ENCODE results near the gene TMEM41A. TPM values are rescaled to one million over a fixed set of nuclear protein-coding genes. Genes with fewer than 3 reads are reported as not detected.

The TMEM41A gene
- total RNA-seq, 2 donors from 2014 or later: 19.7 to 21.4 TPM

GRCh38 chr3:185502987-185503386 lies 4.2 kb upstream of the TMEM41A start:
- H3K4me3 ChIP-seq (ENCODE audit: low read length): no peak overlapping the region
- no peak overlapping the region for H3K27ac ChIP-seq (ENCODE audit: low read depth, low read length)
- H3K9me3 ChIP-seq (ENCODE audit: control insufficient read depth, low read length): peaks cover 3% of the 10 kb centered on the region
- no peaks in the 10 kb centered on the region for H3K36me3 ChIP-seq (ENCODE audit: control insufficient read depth, insufficient read depth, low read length)
- Mint-ChIP-seq H3K9me3 (no peaks in the 10 kb centered on the region), H3K27me3 (ENCODE audit: insufficient read depth) (peaks cover 20% of the 10 kb centered on the region), H3K27ac (no peak overlapping the region), H3K36me3 (ENCODE audit: low read depth) (no peaks in the 10 kb centered on the region), H3K4me1 (no peaks in the 10 kb centered on the region), H3K4me3 (no peak overlapping the region)
- no peaks in the 10 kb centered on the region for H3K4me1 ChIP-seq (ENCODE audit: control insufficient read depth, insufficient read depth, low read length)
- DNase-seq: no peak
- TF ChIP-seq, protein P1, sequence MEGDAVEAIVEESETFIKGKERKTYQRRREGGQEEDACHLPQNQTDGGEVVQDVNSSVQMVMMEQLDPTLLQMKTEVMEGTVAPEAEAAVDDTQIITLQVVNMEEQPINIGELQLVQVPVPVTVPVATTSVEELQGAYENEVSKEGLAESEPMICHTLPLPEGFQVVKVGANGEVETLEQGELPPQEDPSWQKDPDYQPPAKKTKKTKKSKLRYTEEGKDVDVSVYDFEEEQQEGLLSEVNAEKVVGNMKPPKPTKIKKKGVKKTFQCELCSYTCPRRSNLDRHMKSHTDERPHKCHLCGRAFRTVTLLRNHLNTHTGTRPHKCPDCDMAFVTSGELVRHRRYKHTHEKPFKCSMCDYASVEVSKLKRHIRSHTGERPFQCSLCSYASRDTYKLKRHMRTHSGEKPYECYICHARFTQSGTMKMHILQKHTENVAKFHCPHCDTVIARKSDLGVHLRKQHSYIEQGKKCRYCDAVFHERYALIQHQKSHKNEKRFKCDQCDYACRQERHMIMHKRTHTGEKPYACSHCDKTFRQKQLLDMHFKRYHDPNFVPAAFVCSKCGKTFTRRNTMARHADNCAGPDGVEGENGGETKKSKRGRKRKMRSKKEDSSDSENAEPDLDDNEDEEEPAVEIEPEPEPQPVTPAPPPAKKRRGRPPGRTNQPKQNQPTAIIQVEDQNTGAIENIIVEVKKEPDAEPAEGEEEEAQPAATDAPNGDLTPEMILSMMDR (conservative IDR thresholded peaks at IDR 0.05): no peak
- 88 to 90% methylated on average over 2 to 3 of the region's 3 CpGs for WGBS, 2 experiments (ENCODE audit: insufficient coverage in 1 of 2, insufficient read length in 1 of 2)
- no peak overlapping the region for H3K9ac ChIP-seq (ENCODE audit: extremely low read depth, low read length, poor library complexity, severe bottlenecking)
- H3K27me3 ChIP-seq (ENCODE audit: control insufficient read depth, insufficient read depth, low read length, poor library complexity, severe bottlenecking): no peaks in the 10 kb centered on the region

DNA sequence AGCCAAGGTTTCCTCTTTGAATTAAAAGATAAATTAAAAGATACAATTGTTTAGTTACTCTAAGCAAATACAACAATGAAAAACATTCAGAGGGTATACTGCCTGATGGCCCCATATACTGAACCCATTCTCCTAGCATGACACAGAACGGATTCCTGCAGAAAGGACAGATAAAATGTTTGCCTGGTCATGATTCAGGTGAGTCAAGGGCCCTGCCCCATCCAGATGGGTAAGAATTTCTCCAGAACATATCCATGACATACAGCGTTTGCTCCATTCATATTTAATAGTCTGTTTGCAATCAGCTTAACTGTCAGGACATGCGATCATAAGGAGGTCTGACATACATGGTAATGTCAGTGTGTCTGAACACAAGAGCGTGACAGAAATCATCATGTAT lies 8.6 kb downstream of the TMEM41A start:
- no peaks in the 10 kb centered on the region for H3K27me3 Mint-ChIP-seq (ENCODE audit: insufficient read depth)
- no peaks in the 10 kb centered on the region for H3K9me3 Mint-ChIP-seq
- no peak overlapping the region for H3K27ac Mint-ChIP-seq

DNA sequence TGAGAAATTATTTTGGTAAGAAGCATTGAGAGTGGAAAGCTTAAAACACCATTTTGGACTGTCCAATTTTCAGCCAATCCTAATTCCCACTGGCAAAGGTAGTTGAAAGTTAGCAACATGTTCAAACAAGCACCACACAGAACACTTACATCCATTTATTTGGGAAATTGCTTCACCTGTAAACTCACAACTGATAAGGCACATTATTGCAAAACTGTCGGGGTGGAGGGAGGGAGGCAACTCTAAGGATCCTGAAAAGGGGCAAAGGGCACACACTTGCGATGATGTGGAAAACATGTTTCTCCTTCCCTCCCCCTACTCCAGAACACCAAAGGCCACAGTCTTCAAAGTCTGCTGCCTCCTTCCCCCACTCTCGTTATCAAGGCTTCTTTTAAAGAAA lies 9.4 kb downstream of the TMEM41A start:
- peaks cover 50% of the 10 kb centered on the region for H3K36me3 ChIP-seq (ENCODE audit: control insufficient read depth, insufficient read depth, low read length)
- Mint-ChIP-seq H3K27me3 (ENCODE audit: insufficient read depth) (no peaks in the 10 kb centered on the region), H3K4me3 (no peak overlapping the region), H3K36me3 (ENCODE audit: low read depth) (peaks cover 27% of the 10 kb centered on the region), H3K4me1 (no peaks in the 10 kb centered on the region), H3K27ac (no peak overlapping the region), H3K9me3 (no peaks in the 10 kb centered on the region)
- H3K27me3 ChIP-seq (ENCODE audit: control insufficient read depth, insufficient read depth, low read length, poor library complexity, severe bottlenecking): no peaks in the 10 kb centered on the region
- TF ChIP-seq, protein P1 (conservative IDR thresholded peaks at IDR 0.05): no peak
- no peaks in the 10 kb centered on the region for H3K9me3 ChIP-seq (ENCODE audit: control insufficient read depth, low read length)
- no peak for DNase-seq
- H3K4me3 ChIP-seq (ENCODE audit: low read length): no peak overlapping the region
- no peak overlapping the region for H3K27ac ChIP-seq (ENCODE audit: low read depth, low read length)
- WGBS, 2 experiments (ENCODE audit: insufficient coverage in 1 of 2, insufficient read length in 1 of 2): 83 to 87% methylated on average over 1 to 3 of the region's 3 CpGs
- H3K4me1 ChIP-seq (ENCODE audit: control insufficient read depth, insufficient read depth, low read length): no peaks in the 10 kb centered on the region
- no peak overlapping the region for H3K9ac ChIP-seq (ENCODE audit: extremely low read depth, low read length, poor library complexity, severe bottlenecking)

More for the DNA sequence above, 8.6 kb downstream of the TMEM41A start:
- H3K36me3 Mint-ChIP-seq (ENCODE audit: low read depth): peaks cover 32% of the 10 kb centered on the region
- H3K4me3 Mint-ChIP-seq: no peak overlapping the region
- H3K27me3 ChIP-seq (ENCODE audit: control insufficient read depth, insufficient read depth, low read length, poor library complexity, severe bottlenecking): no peaks in the 10 kb centered on the region
- H3K27ac ChIP-seq (ENCODE audit: low read depth, low read length): no peak overlapping the region
- peaks cover 52% of the 10 kb centered on the region for H3K36me3 ChIP-seq (ENCODE audit: control insufficient read depth, insufficient read depth, low read length)
- H3K4me1 Mint-ChIP-seq: no peaks in the 10 kb centered on the region
- H3K4me3 ChIP-seq (ENCODE audit: low read length): no peak overlapping the region
- no peak for DNase-seq
- TF ChIP-seq, protein P1 (conservative IDR thresholded peaks at IDR 0.05): no peak
- WGBS, 2 experiments (ENCODE audit: insufficient coverage in 1 of 2, insufficient read length in 1 of 2): 91 to 100% methylated on average over 3 to 4 of the region's 4 CpGs
- H3K9me3 ChIP-seq (ENCODE audit: control insufficient read depth, low read length): no peaks in the 10 kb centered on the region
- H3K4me1 ChIP-seq (ENCODE audit: control insufficient read depth, insufficient read depth, low read length): no peaks in the 10 kb centered on the region
- H3K9ac ChIP-seq (ENCODE audit: extremely low read depth, low read length, poor library complexity, severe bottlenecking): no peak overlapping the region
